Suppressor macrophage treated with lipopolysaccharide for 1 hour (primary cell): ENCODE results near the gene TXLNG.
"Not testable (repeated sequence)": the region's sequence is repeated elsewhere in the genome, so short reads cannot be mapped to it uniquely, and the experiment has no call there.

Experiments
- DNase-seq, 3 donors: peaks; one replicate each; pipeline ENCODE4 v3.0.0-alpha.2; 2020 to 2022

Gene TXLNG

GRCh38 chrX:16786139-16786790 lies at the start of gene TXLNG:
Gene TXLNG (plus strand): TSS chrX:16786466. CDS start chrX:16786488, 22 bp downstream.
- peak; percentile 95 to 96 (median 96) for DNase-seq

GRCh38 chrX:16737024-16737423 lies 49.2 kb upstream of the TXLNG start:
- DNase-seq = no peak

GRCh38 chrX:16739574-16739973 lies 46.7 kb upstream of the TXLNG start:
- DNase-seq = peak in 1 of 3 donors; percentile 1

GRCh38 chrX:16743604-16744325 lies 42.5 kb upstream of the TXLNG start:
- no peak for DNase-seq

- DNase-seq = no peak
Observed at GRCh38 chrX:16745102-16745501, 41.2 kb upstream of the TXLNG start.

GRCh38 chrX:16745659-16746058 lies 40.6 kb upstream of the TXLNG start:
- DNase-seq = no peak

- DNase-seq = no peak
Observed at GRCh38 chrX:16748425-16748824, 37.8 kb upstream of the TXLNG start.

GRCh38 chrX:16750136-16750535 lies 36.1 kb upstream of the TXLNG start:
- no peak for DNase-seq

GRCh38 chrX:16754019-16754418 lies 32.2 kb upstream of the TXLNG start:
- no peak for DNase-seq

GRCh38 chrX:16756724-16757123 lies 29.5 kb upstream of the TXLNG start:
- DNase-seq = no peak

- DNase-seq = not testable (repeated sequence)
Observed at GRCh38 chrX:16761500-16761899, 24.8 kb upstream of the TXLNG start.

GRCh38 chrX:16762579-16762978 lies 23.7 kb upstream of the TXLNG start:
- no peak for DNase-seq

- DNase-seq = no peak
Observed at GRCh38 chrX:16765594-16765993, 20.7 kb upstream of the TXLNG start.

GRCh38 chrX:16770970-16771482 lies 15.2 kb upstream of the TXLNG start:
- DNase-seq = no peak

GRCh38 chrX:16771483-16772398 lies 14.5 kb upstream of the TXLNG start:
- peak in 1 of 3 donors; percentile 18 for DNase-seq

GRCh38 chrX:16772460-16772859 lies 13.8 kb upstream of the TXLNG start:
- DNase-seq = no peak

GRCh38 chrX:16774746-16775145 lies 11.5 kb upstream of the TXLNG start:
- DNase-seq = no peak

- DNase-seq = no peak
Observed at GRCh38 chrX:16778545-16778944, 7.7 kb upstream of the TXLNG start.

- DNase-seq = no peak
Observed at GRCh38 chrX:16778993-16779392, 7.3 kb upstream of the TXLNG start.

- DNase-seq = not testable (repeated sequence)
Observed at GRCh38 chrX:16779815-16780214, 6.5 kb upstream of the TXLNG start.

GRCh38 chrX:16783452-16783851 lies 2.8 kb upstream of the TXLNG start:
- DNase-seq = no peak

GRCh38 chrX:16784440-16784839 lies 1.8 kb upstream of the TXLNG start:
- not testable (repeated sequence) for DNase-seq
